Stimulated activated CD4-positive, alpha-beta T cell treated with anti-CD3 and anti-CD28 coated beads, Interleukin-1b, Interleukin-23, amount 100 ng/mL, for 1 hour (primary cell): Measurements from ENCODE around the gene GRIK2.

Experiments used
- DNase-seq, 2 donors: peaks; one replicate each; pipeline ENCODE4 v3.0.0-alpha.2; 2020; ENCODE audit warnings: low read depth in 2 of 2

Gene GRIK2

GRCh38 chr6:101716387-101716786 lies 322.9 kb downstream of the GRIK2 start:
- no peak for DNase-seq

- DNase-seq = no peak
These were observed 323.3 kb downstream of the GRIK2 start for GRCh38 chr6:101716810-101717209.

DNA sequence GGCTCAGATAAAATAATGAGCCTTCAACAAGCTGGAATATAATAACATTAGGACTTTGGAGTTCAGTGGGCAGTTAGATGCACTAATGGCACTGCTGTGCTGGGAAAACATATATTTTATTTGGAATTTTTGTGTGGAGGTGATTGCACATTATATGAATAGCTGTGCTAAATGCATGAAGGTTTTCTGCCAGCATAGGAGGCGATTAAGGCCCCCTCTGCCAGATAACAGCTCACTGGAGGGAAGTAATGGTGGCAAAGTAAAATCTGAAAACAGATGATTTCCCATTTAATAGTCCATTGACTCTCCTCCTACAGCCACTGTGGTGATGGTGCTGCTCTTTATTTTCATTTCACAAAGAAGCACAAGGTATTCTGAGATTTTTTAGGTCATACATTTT lies 326.0 kb downstream of the GRIK2 start:
- DNase-seq = no peak

DNA sequence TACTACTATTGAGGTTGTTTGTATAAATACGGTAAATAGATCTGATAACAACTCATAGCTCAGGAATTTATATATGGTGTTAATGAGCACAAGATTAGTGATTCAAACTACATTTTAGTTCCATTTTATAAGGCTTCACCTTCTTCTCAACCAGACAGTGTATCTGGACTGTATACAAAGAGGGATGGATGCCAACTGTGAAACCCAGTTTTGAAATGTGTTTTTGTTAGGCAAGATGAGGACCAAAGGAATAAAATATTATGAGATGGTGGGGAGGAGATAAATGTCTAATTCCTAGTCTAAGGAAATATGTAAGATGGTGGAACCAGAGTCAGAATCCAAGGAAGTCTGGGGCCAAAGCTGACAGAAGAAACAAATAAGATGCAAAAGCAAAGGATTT lies 329.0 kb downstream of the GRIK2 start:
- DNase-seq = no peak

DNA sequence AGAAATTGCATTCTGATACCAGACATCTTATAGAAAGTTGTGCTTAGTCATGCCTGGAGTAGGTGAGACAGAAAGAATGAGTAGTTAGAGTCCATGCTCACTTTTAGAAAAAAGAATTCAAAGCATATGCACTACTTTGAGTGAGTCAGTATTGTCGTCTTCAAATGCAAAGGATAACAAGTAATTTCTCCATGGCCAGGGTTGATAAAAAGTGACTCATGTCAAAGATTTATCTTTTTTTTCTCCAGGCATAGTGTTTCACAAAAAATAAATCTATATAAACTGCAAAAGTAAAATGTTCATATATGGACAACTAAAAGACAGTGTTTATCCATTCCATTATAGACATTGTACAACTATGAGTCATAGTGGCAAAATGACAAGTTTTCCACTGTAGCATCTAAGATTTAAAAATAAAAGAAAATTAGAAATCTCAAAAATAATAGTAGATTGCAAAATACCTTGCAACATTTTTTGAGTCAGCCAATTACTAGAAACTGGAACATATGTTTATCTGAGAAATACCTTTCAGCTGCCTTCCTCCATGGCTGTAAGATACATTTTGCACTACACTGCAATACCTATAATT lies 329.6 kb downstream of the GRIK2 start:
- DNase-seq = no peak

DNA sequence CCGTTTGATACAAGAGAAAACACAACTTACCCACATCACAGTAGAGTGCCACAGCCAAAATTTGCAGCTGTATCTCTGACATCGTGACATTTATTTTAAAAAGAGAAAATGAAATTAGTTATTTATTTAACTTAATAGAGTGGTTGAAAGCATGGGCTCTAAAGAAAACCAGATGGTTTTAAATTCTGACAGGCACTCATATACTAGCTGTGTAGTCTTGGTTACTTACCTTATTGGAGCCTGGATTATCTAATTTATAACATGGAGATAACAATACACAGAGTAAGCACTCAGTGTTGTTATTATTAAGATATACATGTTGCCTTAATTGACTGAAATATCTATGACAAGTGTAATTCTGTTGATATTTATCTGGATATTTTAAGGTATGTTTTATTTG lies 334.9 kb downstream of the GRIK2 start:
- DNase-seq = no peak

DNA sequence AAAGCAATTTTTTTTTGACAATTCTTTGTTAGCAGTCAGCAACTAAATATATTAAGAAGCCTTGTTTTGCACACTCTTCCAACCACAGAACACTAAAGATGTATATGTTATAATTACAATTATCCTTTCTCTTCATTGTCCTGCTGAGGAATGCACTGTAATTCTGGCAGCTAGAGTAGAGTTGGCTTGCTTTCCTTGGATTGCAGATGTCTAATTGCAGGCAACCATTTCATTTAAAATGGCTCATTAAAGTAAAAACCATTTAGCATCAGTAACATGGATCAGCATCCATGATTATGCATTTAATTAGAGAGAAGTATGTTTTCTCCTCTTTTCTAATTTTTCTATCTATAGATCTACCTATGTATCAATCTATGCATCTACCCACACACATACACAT lies 335.4 kb downstream of the GRIK2 start:
- DNase-seq = no peak

DNA sequence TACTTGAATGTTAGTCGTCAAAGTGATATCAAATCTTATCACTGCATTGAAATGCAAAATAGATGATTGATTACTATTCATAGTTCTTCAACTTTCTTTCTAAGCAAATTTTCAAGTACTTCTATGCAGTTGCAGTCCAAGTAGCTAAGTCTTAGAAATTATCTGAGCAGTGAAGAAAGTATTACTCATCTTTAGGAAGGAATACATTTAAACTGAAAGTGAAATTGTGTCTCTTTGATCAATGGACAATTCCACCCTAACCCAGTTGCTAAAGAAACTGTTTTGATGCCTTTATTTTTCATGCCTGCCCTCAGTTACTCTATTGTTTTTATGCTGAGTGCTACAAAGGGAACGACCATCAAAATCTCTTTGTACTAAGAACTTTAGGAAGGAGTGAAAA lies 337.4 kb downstream of the GRIK2 start:
- DNase-seq = no peak

DNA sequence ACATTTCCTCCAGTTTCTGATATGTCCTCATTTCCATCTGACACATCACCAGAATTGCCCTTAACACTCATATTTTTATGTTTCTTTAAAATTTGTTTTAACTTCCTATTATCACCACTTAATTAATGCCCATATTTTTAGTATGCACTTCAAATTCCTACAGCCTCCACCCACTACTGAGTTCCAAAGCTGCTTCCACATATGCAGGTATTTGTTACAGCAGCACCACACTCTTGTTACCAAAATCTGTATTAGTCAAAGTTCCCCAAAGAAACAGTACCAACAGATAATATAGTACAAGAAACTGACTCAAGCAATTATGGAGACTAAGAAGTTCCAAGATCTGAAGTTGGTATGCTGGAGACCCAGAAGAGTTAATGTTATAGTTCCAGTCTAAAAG lies 340.4 kb downstream of the GRIK2 start:
- DNase-seq = no peak

DNA sequence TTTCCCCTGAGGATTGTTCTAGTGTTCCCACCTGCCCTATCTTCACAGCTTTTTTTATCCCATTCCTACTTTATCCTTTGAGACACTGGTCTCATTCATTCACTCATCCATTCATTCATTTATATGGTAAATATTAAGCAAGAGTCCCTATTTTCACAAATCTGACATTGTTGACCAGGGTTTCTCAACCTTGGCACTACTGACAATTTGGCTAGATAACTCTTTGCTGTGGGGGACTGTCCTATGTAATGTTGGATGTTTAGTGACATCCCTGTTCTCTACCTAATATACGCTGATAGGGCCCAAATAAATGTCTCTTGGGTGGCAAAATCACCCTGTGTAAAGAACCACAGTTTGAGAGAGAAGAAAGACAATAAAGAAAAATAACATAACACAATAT lies 345.0 kb downstream of the GRIK2 start:
- DNase-seq = no peak

DNA sequence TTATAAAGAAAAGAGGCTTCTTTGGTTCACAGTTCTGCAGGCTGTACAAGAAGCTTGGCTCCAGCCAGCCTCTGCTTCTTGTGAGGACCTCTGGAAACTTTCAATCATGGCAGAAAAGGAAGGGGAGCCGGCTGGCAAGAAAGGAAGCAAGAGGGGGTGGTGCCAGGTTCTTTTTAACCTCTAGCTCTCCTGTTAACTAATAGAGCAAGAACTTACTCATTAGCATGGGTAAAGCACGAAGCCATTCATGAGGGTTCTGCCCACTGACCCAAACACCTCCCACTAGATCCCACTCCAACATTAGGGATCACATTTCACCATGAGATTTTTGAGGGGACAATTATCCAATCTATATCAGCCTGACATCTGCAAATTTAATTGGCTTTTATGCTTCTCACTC lies 347.1 kb downstream of the GRIK2 start:
- no peak for DNase-seq

DNA sequence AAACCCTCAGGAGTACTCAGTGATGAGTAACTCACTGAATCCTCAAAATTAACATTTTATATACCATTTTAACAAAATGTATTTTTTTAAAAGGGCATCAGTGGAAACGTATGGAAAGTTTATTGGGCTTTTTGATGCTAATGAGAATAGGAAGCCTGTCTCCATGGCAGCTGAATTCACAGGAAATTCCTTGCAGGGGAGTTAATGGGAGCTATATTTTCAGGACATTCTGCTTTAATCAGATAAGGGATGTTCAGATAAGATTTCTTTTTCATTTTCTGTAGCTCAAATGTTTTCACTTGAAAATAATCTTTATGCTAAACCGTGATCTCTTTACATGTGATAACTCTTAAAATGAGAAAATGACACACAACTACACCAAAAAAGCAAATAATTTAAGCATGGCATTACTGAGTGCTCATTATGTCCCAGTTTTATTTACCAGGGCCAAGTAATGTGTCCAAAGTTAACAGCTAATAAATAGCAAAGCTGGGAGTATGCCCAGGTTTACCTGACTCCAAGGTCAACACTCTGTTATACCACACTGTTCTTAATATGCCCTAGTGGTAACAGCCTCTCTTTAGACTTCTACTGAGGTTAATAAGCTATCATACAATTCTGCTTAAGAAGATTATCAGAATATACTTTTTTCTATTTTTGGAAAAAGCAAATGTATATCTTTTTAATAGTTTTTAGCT lies 348.1 kb downstream of the GRIK2 start:
- no peak for DNase-seq

DNA sequence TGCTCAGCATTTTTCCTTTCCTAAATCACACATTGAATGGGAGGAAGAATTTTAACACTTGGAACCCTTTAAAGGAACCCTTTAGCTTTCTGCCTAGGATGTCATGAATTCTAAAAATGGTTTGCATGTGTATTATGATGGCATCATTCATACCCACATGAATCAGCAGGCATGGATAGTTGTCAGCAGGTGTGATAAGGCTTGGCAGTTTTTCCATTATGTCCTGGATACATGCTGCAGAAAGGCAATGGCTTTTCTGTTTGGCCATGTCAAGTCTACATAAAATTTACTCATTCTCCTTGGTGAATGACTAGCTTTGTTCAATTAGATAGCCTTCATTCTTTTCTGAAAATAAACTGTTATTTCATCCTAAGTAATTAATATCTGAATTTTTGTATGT lies 353.7 kb downstream of the GRIK2 start:
- DNase-seq = no peak

DNA sequence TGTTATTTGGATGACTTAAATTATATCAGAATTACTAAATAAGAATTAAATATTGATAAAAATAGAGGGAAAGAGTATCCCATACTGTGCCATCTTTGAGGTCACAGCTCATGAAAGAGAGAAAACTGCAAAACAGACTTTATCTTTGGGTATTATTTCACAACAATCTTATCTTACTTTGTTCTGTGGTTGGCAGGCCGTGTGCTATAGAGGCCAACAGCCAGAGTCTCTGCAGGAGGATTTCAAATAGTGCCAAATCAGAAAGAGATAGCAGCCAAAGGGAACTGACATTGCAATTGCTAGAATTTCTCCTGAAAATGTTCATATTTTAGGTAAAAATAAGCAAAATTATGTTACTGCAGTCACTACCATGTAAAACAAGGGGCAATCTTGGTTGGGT lies 354.2 kb downstream of the GRIK2 start:
- no peak for DNase-seq

- DNase-seq = no peak
These were observed 362.4 kb downstream of the GRIK2 start for GRCh38 chr6:101755931-101756330.

- no peak for DNase-seq
These were observed 364.9 kb downstream of the GRIK2 start for GRCh38 chr6:101758368-101758767.

- no peak for DNase-seq
These were observed 367.5 kb downstream of the GRIK2 start for GRCh38 chr6:101760843-101761621.

DNA sequence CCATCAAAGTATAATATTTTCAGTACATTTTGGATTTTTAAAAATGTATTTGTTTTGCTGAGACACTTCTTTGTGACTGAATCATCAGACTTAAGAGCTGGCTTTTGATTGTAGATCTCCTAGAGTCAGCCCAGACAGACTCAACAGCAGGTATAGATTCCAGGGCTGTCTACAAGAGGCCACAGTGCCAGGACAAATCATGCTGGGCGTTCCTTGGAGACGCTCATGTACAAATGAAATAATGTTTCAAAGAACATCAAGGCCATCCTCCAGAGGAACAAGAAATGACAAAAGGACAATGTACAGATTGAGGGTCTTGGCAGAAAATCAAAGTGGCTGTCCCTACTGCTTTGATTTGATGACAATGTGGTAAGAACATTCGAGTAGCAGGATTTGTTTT lies 369.3 kb downstream of the GRIK2 start:
- DNase-seq = no peak

DNA sequence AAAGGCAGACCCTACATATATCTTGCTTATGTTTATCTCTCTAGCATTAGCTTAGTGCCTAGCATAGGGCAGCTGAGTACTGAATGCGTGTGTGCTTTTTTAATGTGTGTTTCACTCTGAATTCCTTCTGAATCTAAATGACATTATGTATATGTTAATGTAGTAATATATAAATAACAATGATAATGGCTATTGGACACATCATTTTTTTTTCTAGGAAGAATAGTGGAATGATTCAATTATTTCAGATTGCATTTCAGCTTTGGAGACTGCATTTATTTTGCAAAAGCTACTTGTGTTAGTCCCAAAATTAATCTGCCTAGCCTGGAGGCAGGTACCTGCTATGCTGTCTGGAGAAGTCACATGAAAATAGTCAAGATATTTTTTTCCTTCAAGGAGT lies 371.8 kb downstream of the GRIK2 start:
- no peak for DNase-seq

DNA sequence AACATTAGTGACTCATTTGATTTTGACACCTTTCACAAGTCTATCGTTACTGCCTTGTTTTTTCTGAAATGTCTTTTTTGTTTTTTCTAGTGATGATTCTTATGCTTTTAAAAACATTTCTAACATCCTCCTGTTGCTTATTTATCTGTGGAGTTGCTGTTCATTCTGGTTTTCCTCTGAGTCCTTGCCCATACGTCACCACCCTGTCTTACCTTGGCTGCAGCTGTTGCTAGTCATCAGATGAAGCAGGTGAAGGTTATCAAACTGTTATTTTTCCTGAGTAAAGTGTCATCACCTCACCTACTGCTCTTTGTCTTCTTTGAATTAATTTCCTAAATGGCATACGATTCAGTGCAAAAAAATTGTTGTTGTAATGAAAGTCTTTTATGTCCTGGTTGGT lies 376.6 kb downstream of the GRIK2 start:
- no peak for DNase-seq

- no peak for DNase-seq
These were observed 383.4 kb downstream of the GRIK2 start for GRCh38 chr6:101776919-101777350.

DNA sequence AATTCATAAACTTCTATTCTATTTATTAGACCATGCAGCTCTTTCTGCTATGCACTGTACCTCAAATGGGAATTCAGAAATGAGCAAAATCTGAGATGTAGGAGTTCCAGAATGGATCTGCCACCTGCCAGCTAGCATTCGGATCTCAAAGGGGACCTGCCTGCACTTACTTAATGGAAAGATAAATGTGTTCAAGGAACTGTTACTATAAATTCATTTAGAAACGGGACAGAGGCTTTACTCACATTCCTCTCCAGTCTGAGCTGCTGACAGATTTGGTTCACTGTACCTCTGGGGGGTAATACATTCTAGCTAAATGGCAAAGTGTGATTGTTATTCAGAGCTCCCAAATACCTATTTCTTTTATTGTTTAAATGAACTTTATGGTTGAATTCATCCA lies 384.1 kb downstream of the GRIK2 start:
- DNase-seq = no peak
